NB4 (cell line): ENCODE results near the gene ARHGAP21.

ENCODE experiments used
- CTCF ChIP-seq: IDR thresholded peaks from one replicate; pipeline ENCODE4 v1.5.1; 2012; ENCODE audit warnings: low read depth, low read length
- MAX ChIP-seq: IDR thresholded peaks from 2 replicates; pipeline ENCODE4 v1.6.1; 2011; ENCODE audit warnings: low read depth, low read length
- POLR2A ChIP-seq: IDR thresholded peaks from 2 replicates; pipeline ENCODE4 v1.6.1; 2011; ENCODE audit warnings: mild to moderate bottlenecking; ENCODE audit not compliant: insufficient read length; ENCODE audit errors: extremely low read depth

GRCh38 chr10:24727786-24728185, 4.1 kb upstream of the ARHGAP21 start:
- TF ChIP-seq CTCF (no peak), MAX (no peak), POLR2A (no peak)
